Endothelial cell of umbilical vein (primary cell): ENCODE measurements around the gene CAMTA2.

Source experiments
- CTCF ChIP-seq, 2 donors: IDR thresholded peaks; 1 replicate in 1 of 2; 2 replicates in 1 of 2; pipeline ENCODE4 v1.5.1; 2011; ENCODE audit warnings: low read length in 2 of 2, mild to moderate bottlenecking in 2 of 2, moderate library complexity in 2 of 2, control low read depth in 1 of 2, inconsistent platforms in 1 of 2, low read depth in 1 of 2; ENCODE audit not compliant: insufficient read depth in 1 of 2; ENCODE audit errors: extremely low read depth in 1 of 2
- POLR2A ChIP-seq: IDR thresholded peaks from 2 replicates; pipeline ENCODE4 v1.6.1; 2012; ENCODE audit warnings: low read depth, mild to moderate bottlenecking, control low read depth, low read length

GRCh38 chr17:4998732-4999429, 11.4 kb upstream of the CAMTA2 start:
- no peak for TF ChIP-seq POLR2A
- TF ChIP-seq CTCF (IDR thresholded peaks at IDR 0.05; ENCODE audit: extremely low read depth in 1 of 2, insufficient read depth in 1 of 2, low read depth in 1 of 2, low read length in 2 of 2) = no peak
